ENCODE measurements around the gene CDKN1A. TPM values are rescaled to one million over a fixed set of nuclear protein-coding genes. Genes with fewer than 3 reads are reported as not detected.
A peak's percentile ranks its signal among the peaks of the same experiment; 100 is the strongest.

Gene CDKN1A
- total and polyA plus RNA-seq, 8 donors = 4.7 to 240 (median 6.8) TPM

DNA sequence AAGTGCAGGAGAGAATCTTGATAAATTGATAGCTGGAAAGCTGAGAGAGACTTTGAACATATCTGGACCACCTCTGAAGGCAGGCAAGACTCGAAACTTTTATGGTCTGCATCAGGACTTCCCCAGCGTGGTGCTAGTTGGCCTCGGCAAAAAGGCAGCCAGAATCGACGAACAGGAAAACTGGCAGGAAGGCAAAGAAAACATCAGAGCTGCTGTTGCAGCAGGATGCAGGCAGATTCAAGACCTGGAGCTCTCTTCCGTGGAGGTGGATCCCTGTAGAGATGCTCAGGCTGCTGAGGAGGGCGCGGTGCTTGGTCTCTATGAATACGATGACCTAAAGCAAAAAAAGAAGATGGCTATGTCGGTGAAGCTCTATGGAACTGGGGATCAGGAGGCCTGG lies 4.6 kb upstream of the CDKN1A start:
- no peak overlapping the region for H3K4me3 ChIP-seq
- peaks cover 14 to 32% of the 10 kb centered on the region in 2 donors for H3K4me1 ChIP-seq
- no peak for DNase-seq
- ATAC-seq = no peak
- peaks cover 0 to 16% of the 10 kb centered on the region in 2 donors for H3K27me3 ChIP-seq
- intact Hi-C loops (cut with DNase I) = no loop called here
- TF ChIP-seq, protein P1, sequence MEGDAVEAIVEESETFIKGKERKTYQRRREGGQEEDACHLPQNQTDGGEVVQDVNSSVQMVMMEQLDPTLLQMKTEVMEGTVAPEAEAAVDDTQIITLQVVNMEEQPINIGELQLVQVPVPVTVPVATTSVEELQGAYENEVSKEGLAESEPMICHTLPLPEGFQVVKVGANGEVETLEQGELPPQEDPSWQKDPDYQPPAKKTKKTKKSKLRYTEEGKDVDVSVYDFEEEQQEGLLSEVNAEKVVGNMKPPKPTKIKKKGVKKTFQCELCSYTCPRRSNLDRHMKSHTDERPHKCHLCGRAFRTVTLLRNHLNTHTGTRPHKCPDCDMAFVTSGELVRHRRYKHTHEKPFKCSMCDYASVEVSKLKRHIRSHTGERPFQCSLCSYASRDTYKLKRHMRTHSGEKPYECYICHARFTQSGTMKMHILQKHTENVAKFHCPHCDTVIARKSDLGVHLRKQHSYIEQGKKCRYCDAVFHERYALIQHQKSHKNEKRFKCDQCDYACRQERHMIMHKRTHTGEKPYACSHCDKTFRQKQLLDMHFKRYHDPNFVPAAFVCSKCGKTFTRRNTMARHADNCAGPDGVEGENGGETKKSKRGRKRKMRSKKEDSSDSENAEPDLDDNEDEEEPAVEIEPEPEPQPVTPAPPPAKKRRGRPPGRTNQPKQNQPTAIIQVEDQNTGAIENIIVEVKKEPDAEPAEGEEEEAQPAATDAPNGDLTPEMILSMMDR (IDR thresholded peaks at IDR 0.05) = no peak
- H3K27ac ChIP-seq = no peak overlapping the region
- no peaks in the 10 kb centered on the region for H3K9me3 ChIP-seq
- H3K36me3 ChIP-seq = no peaks in the 10 kb centered on the region

DNA sequence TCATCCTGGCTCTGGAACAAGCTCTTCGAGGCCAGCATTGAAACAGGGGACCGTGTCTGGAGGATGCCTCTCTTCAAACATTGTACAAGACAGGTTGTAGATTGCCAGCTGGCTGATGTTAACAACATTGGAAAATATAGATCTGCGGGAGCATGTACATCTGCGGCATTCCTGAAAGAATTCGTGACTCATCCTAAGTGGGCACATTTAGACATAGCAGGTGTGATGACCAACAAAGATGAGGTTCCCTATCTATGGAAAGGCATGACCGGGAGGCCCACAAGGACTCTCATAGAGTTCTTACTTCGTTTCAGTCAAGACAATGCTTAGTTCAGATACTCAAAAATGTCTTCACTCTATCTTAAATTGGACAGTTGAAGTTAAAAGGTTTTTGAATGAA lies 3.6 kb upstream of the CDKN1A start:
- Histone ChIP-seq H3K36me3 (no peaks in the 10 kb centered on the region), H3K9me3 (no peaks in the 10 kb centered on the region), H3K4me3 (no peak overlapping the region), H3K4me1 (peaks cover 14 to 39% of the 10 kb centered on the region in 2 donors), H3K27me3 (peaks cover 0 to 26% of the 10 kb centered on the region in 2 donors), H3K27ac (no peak overlapping the region)
- intact Hi-C loops (cut with DNase I) = no loop called here
- TF ChIP-seq, protein P1 (IDR thresholded peaks at IDR 0.05) = no peak
- ATAC-seq (no peak), DNase-seq (no peak)

DNA sequence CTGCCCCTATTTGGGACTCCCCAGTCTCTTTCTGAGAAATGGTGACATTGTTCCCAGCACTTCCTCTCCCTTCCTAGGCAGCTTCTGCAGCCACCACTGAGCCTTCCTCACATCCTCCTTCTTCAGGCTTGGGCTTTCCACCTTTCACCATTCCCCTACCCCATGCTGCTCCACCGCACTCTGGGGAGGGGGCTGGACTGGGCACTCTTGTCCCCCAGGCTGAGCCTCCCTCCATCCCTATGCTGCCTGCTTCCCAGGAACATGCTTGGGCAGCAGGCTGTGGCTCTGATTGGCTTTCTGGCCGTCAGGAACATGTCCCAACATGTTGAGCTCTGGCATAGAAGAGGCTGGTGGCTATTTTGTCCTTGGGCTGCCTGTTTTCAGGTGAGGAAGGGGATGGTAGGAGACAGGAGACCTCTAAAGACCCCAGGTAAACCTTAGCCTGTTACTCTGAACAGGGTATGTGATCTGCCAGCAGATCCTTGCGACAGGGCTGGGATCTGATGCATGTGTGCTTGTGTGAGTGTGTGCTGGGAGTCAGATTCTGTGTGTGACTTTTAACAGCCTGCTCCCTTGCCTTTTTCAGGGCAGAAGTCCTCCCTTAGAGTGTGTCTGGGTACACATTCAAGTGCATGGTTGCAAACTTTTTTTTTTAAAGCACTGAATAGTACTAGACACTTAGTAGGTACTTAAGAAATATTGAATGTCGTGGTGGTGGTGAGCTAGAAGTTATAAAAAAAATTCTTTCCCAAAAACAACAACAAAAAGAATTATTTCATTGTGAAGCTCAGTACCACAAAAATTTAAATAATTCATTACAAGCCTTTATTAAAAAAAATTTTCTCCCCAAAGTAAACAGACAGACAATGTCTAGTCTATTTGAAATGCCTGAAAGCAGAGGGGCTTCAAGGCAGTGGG lies 2.1 kb upstream of the CDKN1A start:
- Histone ChIP-seq H3K27me3 (peaks cover 0 to 26% of the 10 kb centered on the region in 2 donors), H3K27ac (peak overlapping the region; percentile 93 to 94), H3K4me1 (peaks cover 19 to 49% of the 10 kb centered on the region in 2 donors), H3K9me3 (no peaks in the 10 kb centered on the region), H3K4me3 (no peak overlapping the region), H3K36me3 (no peaks in the 10 kb centered on the region)
- DNase-seq (no peak), ATAC-seq (no peak)
- intact Hi-C loops (cut with DNase I) = no loop called here
- TF ChIP-seq, protein P1 (IDR thresholded peaks at IDR 0.05) = no peak

DNA sequence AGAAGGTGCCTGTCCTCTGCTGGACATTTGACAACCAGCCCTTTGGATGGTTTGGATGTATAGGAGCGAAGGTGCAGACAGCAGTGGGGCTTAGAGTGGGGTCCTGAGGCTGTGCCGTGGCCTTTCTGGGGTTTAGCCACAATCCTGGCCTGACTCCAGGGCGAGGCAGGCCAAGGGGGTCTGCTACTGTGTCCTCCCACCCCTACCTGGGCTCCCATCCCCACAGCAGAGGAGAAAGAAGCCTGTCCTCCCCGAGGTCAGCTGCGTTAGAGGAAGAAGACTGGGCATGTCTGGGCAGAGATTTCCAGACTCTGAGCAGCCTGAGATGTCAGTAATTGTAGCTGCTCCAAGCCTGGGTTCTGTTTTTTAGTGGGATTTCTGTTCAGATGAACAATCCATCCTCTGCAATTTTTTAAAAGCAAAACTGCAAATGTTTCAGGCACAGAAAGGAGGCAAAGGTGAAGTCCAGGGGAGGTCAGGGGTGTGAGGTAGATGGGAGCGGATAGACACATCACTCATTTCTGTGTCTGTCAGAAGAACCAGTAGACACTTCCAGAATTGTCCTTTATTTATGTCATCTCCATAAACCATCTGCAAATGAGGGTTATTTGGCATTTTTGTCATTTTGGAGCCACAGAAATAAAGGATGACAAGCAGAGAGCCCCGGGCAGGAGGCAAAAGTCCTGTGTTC lies 1.3 kb upstream of the CDKN1A start:
- peaks cover 0 to 26% of the 10 kb centered on the region in 2 donors for H3K27me3 ChIP-seq
- peak overlapping the region; percentile 93 to 94 for H3K27ac ChIP-seq
- no peaks in the 10 kb centered on the region for H3K36me3 ChIP-seq
- peaks cover 24 to 57% of the 10 kb centered on the region in 2 donors for H3K4me1 ChIP-seq
- no peak overlapping the region for H3K4me3 ChIP-seq
- intact Hi-C loops (cut with DNase I) = no loop called here
- no peaks in the 10 kb centered on the region for H3K9me3 ChIP-seq
- ATAC-seq (no peak), DNase-seq (no peak)
- TF ChIP-seq, protein P1 (IDR thresholded peaks at IDR 0.05) = no peak
